Loucy (cell line): ENCODE results near the gene SEPTIN7.
A peak's percentile ranks its signal among the peaks of the same experiment; 100 is the strongest.

Experiments used
- H2AFZ ChIP-seq: fragments of 200-600 bp; sonication (generic); 2 replicates; pipeline ENCODE4 v1.6.0; 2016; ENCODE audit warnings: antibody characterized with exemption, mild to moderate bottlenecking, low read length, moderate library complexity
- H3F3A ChIP-seq: fragments of 200-600 bp; 2 replicates; pipeline ENCODE4 v1.6.0; 2016; ENCODE audit warnings: antibody characterized with exemption, low read depth, mild to moderate bottlenecking
- H3K27me3 ChIP-seq: fragments of 200-600 bp; sonication (generic); 2 replicates; pipeline ENCODE4 v1.6.1; 2014; ENCODE audit warnings: low read length, mild to moderate bottlenecking; ENCODE audit not compliant: insufficient read depth, poor library complexity, severe bottlenecking
- H3K36me3 ChIP-seq: fragments of 200-600 bp; sonication (generic); 2 replicates; pipeline ENCODE4 v1.6.1; 2016; ENCODE audit warnings: low read length; ENCODE audit not compliant: insufficient read depth
- H3K4me1 ChIP-seq: fragments of 200-600 bp; sonication (generic); 2 replicates; pipeline ENCODE4 v1.5.1; 2014; ENCODE audit warnings: low read length, mild to moderate bottlenecking; ENCODE audit not compliant: insufficient read depth, poor library complexity, severe bottlenecking
- H3K4me2 ChIP-seq: fragments of 200-600 bp; sonication (generic); 2 replicates; pipeline ENCODE4 v1.6.0; 2014; ENCODE audit warnings: antibody characterized with exemption, low read length, low read depth, mild to moderate bottlenecking; ENCODE audit not compliant: poor library complexity, severe bottlenecking
- H3K4me3 ChIP-seq: fragments of 200-600 bp; sonication (generic); 2 replicates; pipeline ENCODE4 v1.5.1; 2014; ENCODE audit warnings: low read length, mild to moderate bottlenecking, mixed read lengths; ENCODE audit not compliant: poor library complexity, severe bottlenecking
- H3K79me2 ChIP-seq: fragments of 200-600 bp; sonication (generic); 2 replicates; pipeline ENCODE4 v1.6.1; 2014; ENCODE audit warnings: low read length; ENCODE audit not compliant: insufficient read depth
- H3K9ac ChIP-seq: fragments of 200-600 bp; sonication (generic); 2 replicates; pipeline ENCODE4 v1.6.0; 2014; ENCODE audit warnings: mild to moderate bottlenecking, low read depth, low read length, moderate library complexity; ENCODE audit not compliant: poor library complexity, severe bottlenecking
- H3K9me2 ChIP-seq: fragments of 200-600 bp; sonication (generic); replicated peaks from 2 replicates; pipeline ENCODE4 v1.6.1; 2016; ENCODE audit warnings: low read depth, low read length, mixed read lengths
- H3K9me3 ChIP-seq: fragments of 200-600 bp; sonication (generic); 2 replicates; pipeline ENCODE4 v1.6.1; 2014; ENCODE audit warnings: mild to moderate bottlenecking, antibody characterized with exemption, low read length, low read depth; ENCODE audit not compliant: insufficient read depth
- H4K20me1 ChIP-seq: fragments of 200-600 bp; sonication (generic); 2 replicates; pipeline ENCODE4 v1.6.0; 2014; ENCODE audit warnings: antibody characterized with exemption, low read length, mild to moderate bottlenecking; ENCODE audit not compliant: insufficient read depth, poor library complexity, severe bottlenecking
- EZH2phosphoT487 ChIP-seq: fragments of 200-600 bp; IDR thresholded peaks from 2 replicates; pipeline ENCODE4 v1.6.1; 2018; ENCODE audit warnings: antibody characterized with exemption, mild to moderate bottlenecking, moderate library complexity, borderline replicate concordance
- TF ChIP-seq, protein P1 (sequence below): fragments of 200-600 bp; sonication (generic); conservative IDR thresholded peaks from 2 replicates; pipeline ENCODE4 v1.5.1; 2014; ENCODE audit warnings: mild to moderate bottlenecking, antibody characterized with exemption, low read length

Gene SEPTIN7

DNA sequence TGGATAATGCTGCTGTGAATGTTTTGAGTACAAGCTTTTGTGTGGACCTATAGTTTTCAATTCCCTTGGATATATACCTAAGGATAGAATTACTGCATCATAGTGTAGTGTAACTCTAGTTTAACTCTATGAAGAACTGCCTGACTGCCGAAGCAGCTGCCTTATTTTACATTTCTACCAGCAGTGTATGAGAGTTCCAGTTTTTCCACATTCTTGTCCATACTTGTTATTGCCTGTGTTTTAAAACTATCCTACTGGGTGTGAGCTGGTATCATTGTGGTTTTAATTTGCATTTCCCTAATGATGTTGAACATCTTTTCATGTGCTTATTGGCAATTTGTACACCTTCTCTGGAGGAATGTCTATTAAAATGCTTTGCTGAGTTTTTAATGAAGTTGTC, 15.7 kb downstream of the SEPTIN7 start:
- H4K20me1 ChIP-seq, result peaks cover 98% of the 10 kb centered on the region

DNA sequence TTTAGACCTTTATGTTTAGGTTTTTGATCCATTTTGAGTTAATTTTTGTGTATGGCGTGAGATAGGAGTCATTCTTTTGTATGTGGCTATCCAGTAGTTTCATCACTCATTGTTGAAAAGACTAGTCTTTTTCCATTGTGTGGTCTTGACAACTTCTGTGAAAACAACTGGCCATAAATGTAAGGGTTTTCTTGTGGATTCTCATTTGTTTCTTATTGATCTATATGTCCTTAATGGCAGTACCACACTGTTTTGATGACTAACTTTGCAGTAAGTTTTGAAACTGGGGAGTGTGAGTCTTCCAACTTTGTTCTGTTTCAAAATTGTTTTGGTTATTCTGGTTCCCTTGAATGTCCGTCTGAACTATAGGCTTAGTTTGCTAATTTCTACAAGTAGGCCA, 16.3 kb downstream of the SEPTIN7 start:
- peaks cover 98% of the 10 kb centered on the region for H4K20me1 ChIP-seq
- peak overlapping the region; percentile 16 for H3K4me2 ChIP-seq
- H3K9ac ChIP-seq, result no peak overlapping the region
- H2AFZ ChIP-seq, result no peak overlapping the region
- no peaks in the 10 kb centered on the region for H3K27me3 ChIP-seq
- no peaks in the 10 kb centered on the region for H3F3A ChIP-seq
- no peaks in the 10 kb centered on the region; the same call in 1 of the 2 replicates for H3K36me3 ChIP-seq
- no peak overlapping the region for H3K4me3 ChIP-seq
- peaks cover 6% of the 10 kb centered on the region; the same call in 1 of the 2 replicates for H3K9me3 ChIP-seq
- H3K4me1 ChIP-seq, result peaks cover 37% of the 10 kb centered on the region
- no peaks in the 10 kb centered on the region for H3K9me2 ChIP-seq
- no peak for TF ChIP-seq EZH2phosphoT487
- TF ChIP-seq, protein P1, sequence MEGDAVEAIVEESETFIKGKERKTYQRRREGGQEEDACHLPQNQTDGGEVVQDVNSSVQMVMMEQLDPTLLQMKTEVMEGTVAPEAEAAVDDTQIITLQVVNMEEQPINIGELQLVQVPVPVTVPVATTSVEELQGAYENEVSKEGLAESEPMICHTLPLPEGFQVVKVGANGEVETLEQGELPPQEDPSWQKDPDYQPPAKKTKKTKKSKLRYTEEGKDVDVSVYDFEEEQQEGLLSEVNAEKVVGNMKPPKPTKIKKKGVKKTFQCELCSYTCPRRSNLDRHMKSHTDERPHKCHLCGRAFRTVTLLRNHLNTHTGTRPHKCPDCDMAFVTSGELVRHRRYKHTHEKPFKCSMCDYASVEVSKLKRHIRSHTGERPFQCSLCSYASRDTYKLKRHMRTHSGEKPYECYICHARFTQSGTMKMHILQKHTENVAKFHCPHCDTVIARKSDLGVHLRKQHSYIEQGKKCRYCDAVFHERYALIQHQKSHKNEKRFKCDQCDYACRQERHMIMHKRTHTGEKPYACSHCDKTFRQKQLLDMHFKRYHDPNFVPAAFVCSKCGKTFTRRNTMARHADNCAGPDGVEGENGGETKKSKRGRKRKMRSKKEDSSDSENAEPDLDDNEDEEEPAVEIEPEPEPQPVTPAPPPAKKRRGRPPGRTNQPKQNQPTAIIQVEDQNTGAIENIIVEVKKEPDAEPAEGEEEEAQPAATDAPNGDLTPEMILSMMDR, result no peak
- H3K79me2 ChIP-seq, result peaks cover 100% of the 10 kb centered on the region

More for the DNA sequence above, 15.7 kb downstream of the SEPTIN7 start:
- peak overlapping the region; percentile 16 for H3K4me2 ChIP-seq
- no peak overlapping the region for H2AFZ ChIP-seq
- no peaks in the 10 kb centered on the region for H3F3A ChIP-seq
- no peak overlapping the region for H3K4me3 ChIP-seq
- no peaks in the 10 kb centered on the region; the same call in 1 of the 2 replicates for H3K36me3 ChIP-seq
- no peak overlapping the region for H3K9ac ChIP-seq
- no peaks in the 10 kb centered on the region for H3K9me2 ChIP-seq
- peaks cover 37% of the 10 kb centered on the region for H3K4me1 ChIP-seq
- H3K27me3 ChIP-seq, result no peaks in the 10 kb centered on the region
- peaks cover 6% of the 10 kb centered on the region; the same call in 1 of the 2 replicates for H3K9me3 ChIP-seq
- H3K79me2 ChIP-seq, result peaks cover 100% of the 10 kb centered on the region
- TF ChIP-seq EZH2phosphoT487, result no peak
- TF ChIP-seq, protein P1, result no peak

DNA sequence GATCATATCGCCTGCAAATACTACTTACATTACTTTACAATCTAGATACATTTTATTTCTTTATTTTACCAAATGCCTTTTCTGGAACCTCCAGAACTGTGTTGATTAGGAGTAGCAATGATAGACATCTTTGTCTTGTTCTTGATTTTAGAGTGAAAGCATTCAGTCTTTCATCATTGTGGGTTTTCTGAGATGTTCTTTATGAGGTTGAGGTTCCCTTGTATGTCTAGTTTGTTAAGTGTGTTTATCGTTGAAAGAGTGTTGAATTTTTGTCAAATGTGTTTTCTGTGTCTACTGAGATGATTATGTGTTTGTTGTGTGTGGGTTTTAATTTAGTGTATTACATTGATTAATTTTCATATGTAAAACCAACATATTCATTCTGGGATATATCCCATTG, 17.1 kb downstream of the SEPTIN7 start:
- H3K4me2 ChIP-seq, result no peak overlapping the region
- peaks cover 34% of the 10 kb centered on the region for H3K4me1 ChIP-seq
- TF ChIP-seq, protein P1, result no peak
- TF ChIP-seq EZH2phosphoT487, result no peak
- no peak overlapping the region for H3K9ac ChIP-seq
- H2AFZ ChIP-seq, result no peak overlapping the region
- peaks cover 98% of the 10 kb centered on the region for H4K20me1 ChIP-seq
- H3F3A ChIP-seq, result no peaks in the 10 kb centered on the region
- peaks cover 100% of the 10 kb centered on the region for H3K79me2 ChIP-seq
- H3K4me3 ChIP-seq, result no peak overlapping the region
- no peaks in the 10 kb centered on the region; the same call in none of the 2 replicates for H3K36me3 ChIP-seq
- peaks cover 6% of the 10 kb centered on the region; the same call in 1 of the 2 replicates for H3K9me3 ChIP-seq
- no peaks in the 10 kb centered on the region for H3K9me2 ChIP-seq
- H3K27me3 ChIP-seq, result no peaks in the 10 kb centered on the region
